ENCODE data around the gene SNX19. TPM values are rescaled to one million over a fixed set of nuclear protein-coding genes. Genes with fewer than 3 reads are reported as not detected.

Gene SNX19
- total RNA-seq, 1 donor from 2014 or later = 45.6 TPM

- H3K9ac ChIP-seq (ENCODE audit: low read length) = no peak overlapping the region
- Mint-ChIP-seq H3K9me3 (ENCODE audit: unreplicated experiment) (no peaks in the 10 kb centered on the region), H3K4me1 (ENCODE audit: low read depth, unreplicated experiment) (peaks cover 29% of the 10 kb centered on the region), H3K27me3 (ENCODE audit: low read depth, unreplicated experiment) (no peaks in the 10 kb centered on the region), H3K4me3 (ENCODE audit: unreplicated experiment) (no peak overlapping the region), H3K27ac (ENCODE audit: unreplicated experiment) (no peak overlapping the region), H3K36me3 (ENCODE audit: low read depth, unreplicated experiment) (peaks cover 19% of the 10 kb centered on the region)
- H3K79me2 ChIP-seq (ENCODE audit: insufficient read depth, low read length) = peaks cover 44% of the 10 kb centered on the region
- H3K4me1 ChIP-seq (ENCODE audit: insufficient read depth, low read length) = peaks cover 28% of the 10 kb centered on the region
- H3K4me2 ChIP-seq (ENCODE audit: low read length) = no peak overlapping the region
- no peak overlapping the region for H3K4me3 ChIP-seq (ENCODE audit: insufficient read depth, low read depth, low read length)
- DNase-seq (ENCODE audit: low read depth) (no peak), FAIRE-seq (no peak)
- peaks cover 20% of the 10 kb centered on the region for H3K36me3 ChIP-seq (ENCODE audit: insufficient read depth, low read length)
- H2AFZ ChIP-seq (ENCODE audit: low read depth, low read length) = no peak overlapping the region
- no peaks in the 10 kb centered on the region for H4K20me1 ChIP-seq (ENCODE audit: insufficient read depth, low read length)
- H3K9me3 ChIP-seq (ENCODE audit: insufficient read depth, low read depth, low read length) = no peaks in the 10 kb centered on the region
- H3K27ac ChIP-seq (ENCODE audit: low read depth, low read length) = no peak overlapping the region
- TF ChIP-seq EZH2 (IDR thresholded peaks at IDR 0.05; ENCODE audit: insufficient read depth, low read length) (no peak), CTCF (IDR thresholded peaks at IDR 0.05; ENCODE audit: insufficient read depth, low read depth, low read length) (no peak)
- H3K27me3 ChIP-seq (ENCODE audit: insufficient read depth, low read length) = no peaks in the 10 kb centered on the region
Observed at GRCh38 chr11:130913268-130913667, 3.0 kb downstream of the SNX19 start.

- no peaks in the 10 kb centered on the region for H3K9me3 ChIP-seq (ENCODE audit: insufficient read depth, low read depth, low read length)
- H3K36me3 Mint-ChIP-seq (ENCODE audit: low read depth, unreplicated experiment) = peaks cover 19% of the 10 kb centered on the region
- H3K9me3 Mint-ChIP-seq (ENCODE audit: unreplicated experiment) = no peaks in the 10 kb centered on the region
- H3K4me2 ChIP-seq (ENCODE audit: low read length) = no peak overlapping the region
- no peaks in the 10 kb centered on the region for H4K20me1 ChIP-seq (ENCODE audit: insufficient read depth, low read length)
- H3K9ac ChIP-seq (ENCODE audit: low read length) = no peak overlapping the region
- peaks cover 51% of the 10 kb centered on the region for H3K79me2 ChIP-seq (ENCODE audit: insufficient read depth, low read length)
- peaks cover 27% of the 10 kb centered on the region for H3K36me3 ChIP-seq (ENCODE audit: insufficient read depth, low read length)
- H3K4me1 ChIP-seq (ENCODE audit: insufficient read depth, low read length) = peaks cover 31% of the 10 kb centered on the region
- no peaks in the 10 kb centered on the region for H3K27me3 Mint-ChIP-seq (ENCODE audit: low read depth, unreplicated experiment)
- H2AFZ ChIP-seq (ENCODE audit: low read depth, low read length) = no peak overlapping the region
- H3K4me3 ChIP-seq (ENCODE audit: insufficient read depth, low read depth, low read length) = no peak overlapping the region
- DNase-seq (ENCODE audit: low read depth) (no peak), FAIRE-seq (no peak)
- H3K4me1 Mint-ChIP-seq (ENCODE audit: low read depth, unreplicated experiment) = peaks cover 31% of the 10 kb centered on the region
- TF ChIP-seq CTCF (IDR thresholded peaks at IDR 0.05; ENCODE audit: insufficient read depth, low read depth, low read length) (no peak), EZH2 (IDR thresholded peaks at IDR 0.05; ENCODE audit: insufficient read depth, low read length) (no peak)
- no peak overlapping the region for H3K27ac ChIP-seq (ENCODE audit: low read depth, low read length)
- no peaks in the 10 kb centered on the region for H3K27me3 ChIP-seq (ENCODE audit: insufficient read depth, low read length)
- no peak overlapping the region for H3K4me3 Mint-ChIP-seq (ENCODE audit: unreplicated experiment)
- H3K27ac Mint-ChIP-seq (ENCODE audit: unreplicated experiment) = no peak overlapping the region
Observed at GRCh38 chr11:130912552-130912951, 3.7 kb downstream of the SNX19 start.

GRCh38 chr11:130911306-130911705 is 5.0 kb downstream of the SNX19 start:
- DNase-seq (ENCODE audit: low read depth) = no peak
- no peak for FAIRE-seq
- Mint-ChIP-seq H3K27me3 (ENCODE audit: low read depth, unreplicated experiment) (no peaks in the 10 kb centered on the region), H3K4me3 (ENCODE audit: unreplicated experiment) (no peak overlapping the region), H3K36me3 (ENCODE audit: low read depth, unreplicated experiment) (peaks cover 22% of the 10 kb centered on the region), H3K4me1 (ENCODE audit: low read depth, unreplicated experiment) (peaks cover 31% of the 10 kb centered on the region), H3K9me3 (ENCODE audit: unreplicated experiment) (no peaks in the 10 kb centered on the region), H3K27ac (ENCODE audit: unreplicated experiment) (no peak overlapping the region)
- TF ChIP-seq CTCF (IDR thresholded peaks at IDR 0.05; ENCODE audit: insufficient read depth, low read depth, low read length) (no peak), EZH2 (IDR thresholded peaks at IDR 0.05; ENCODE audit: insufficient read depth, low read length) (no peak)
- no peak overlapping the region for H3K9ac ChIP-seq (ENCODE audit: low read length)
- H2AFZ ChIP-seq (ENCODE audit: low read depth, low read length) = no peak overlapping the region
- H3K4me1 ChIP-seq (ENCODE audit: insufficient read depth, low read length) = peaks cover 31% of the 10 kb centered on the region
- no peaks in the 10 kb centered on the region for H3K27me3 ChIP-seq (ENCODE audit: insufficient read depth, low read length)
- H3K4me3 ChIP-seq (ENCODE audit: insufficient read depth, low read depth, low read length) = no peak overlapping the region
- peaks cover 37% of the 10 kb centered on the region for H3K36me3 ChIP-seq (ENCODE audit: insufficient read depth, low read length)
- H4K20me1 ChIP-seq (ENCODE audit: insufficient read depth, low read length) = no peaks in the 10 kb centered on the region
- H3K4me2 ChIP-seq (ENCODE audit: low read length) = no peak overlapping the region
- peaks cover 61% of the 10 kb centered on the region for H3K79me2 ChIP-seq (ENCODE audit: insufficient read depth, low read length)
- H3K27ac ChIP-seq (ENCODE audit: low read depth, low read length) = no peak overlapping the region
- no peaks in the 10 kb centered on the region for H3K9me3 ChIP-seq (ENCODE audit: insufficient read depth, low read depth, low read length)

Measured in astrocyte (in vitro differentiated cells and primary cell).